Pons (tissue), 1 donor: ENCODE results near the gene GNG10.
"Not testable (repeated sequence)": the region's sequence is repeated elsewhere in the genome, so short reads cannot be mapped to it uniquely, and the experiment has no call there.

Source experiments
- DNase-seq: peaks from one replicate; pipeline ENCODE4 v3.0.0-alpha.2; 2016; ENCODE audit warnings: low spot score

Gene GNG10

DNA sequence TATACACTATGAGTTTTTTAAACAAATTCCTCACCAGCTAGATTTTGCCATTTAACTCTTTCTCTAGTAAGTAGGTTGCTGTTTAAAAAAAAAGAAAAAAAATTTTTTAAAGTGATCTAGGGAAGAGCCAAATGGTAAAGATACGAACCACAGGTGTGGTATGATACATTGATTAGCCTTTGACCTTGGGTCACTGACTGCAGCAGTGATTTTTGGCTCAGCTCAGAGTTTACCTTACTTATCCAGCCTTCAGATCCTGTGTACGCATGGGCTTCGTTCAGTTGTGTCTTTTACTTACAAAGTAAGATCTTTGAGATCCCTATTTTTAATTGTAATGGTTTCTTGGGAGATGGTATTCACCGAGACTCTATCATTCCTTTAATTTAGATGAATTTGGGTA is 12.4 kb upstream of the GNG10 start:
- DNase-seq: no peak

DNA sequence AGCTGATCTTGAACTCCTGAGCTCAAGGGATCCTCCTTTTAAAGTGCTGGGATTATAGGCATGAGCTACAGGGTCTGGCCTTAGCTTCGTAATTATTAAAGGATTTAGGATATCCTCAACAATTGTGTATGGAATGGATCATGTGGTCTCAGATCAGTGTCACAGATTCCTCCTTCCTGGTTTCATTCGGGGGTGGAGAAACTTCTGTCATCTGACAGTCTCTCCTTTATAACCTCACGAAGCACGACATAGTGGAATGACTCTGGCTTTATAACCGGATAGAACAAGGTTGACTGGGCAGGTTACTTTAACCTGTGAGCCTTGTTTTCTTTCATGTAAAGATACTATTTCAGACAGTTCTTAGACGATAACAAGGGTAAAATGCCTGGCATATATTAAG is 4.4 kb upstream of the GNG10 start:
- no peak for DNase-seq

DNA sequence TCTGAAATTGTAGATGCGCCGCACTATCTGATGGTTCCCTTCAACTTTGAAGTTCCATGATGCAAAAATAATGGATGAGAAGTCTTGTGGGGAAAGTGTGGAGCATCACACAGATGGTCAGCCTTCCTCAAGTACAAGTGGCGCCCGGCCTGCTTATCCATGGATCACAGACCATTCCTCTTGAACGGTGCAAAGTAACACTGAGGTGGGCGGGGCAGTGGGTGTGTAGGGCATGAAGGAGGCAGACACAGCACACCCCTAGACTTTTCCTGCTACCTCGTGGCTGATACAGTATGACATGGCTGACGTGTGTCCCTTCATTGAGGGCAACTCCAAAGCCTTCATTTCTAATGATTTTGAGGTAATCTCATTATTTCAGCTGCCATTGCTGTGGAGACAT is 2.5 kb upstream of the GNG10 start:
- no peak for DNase-seq

DNA sequence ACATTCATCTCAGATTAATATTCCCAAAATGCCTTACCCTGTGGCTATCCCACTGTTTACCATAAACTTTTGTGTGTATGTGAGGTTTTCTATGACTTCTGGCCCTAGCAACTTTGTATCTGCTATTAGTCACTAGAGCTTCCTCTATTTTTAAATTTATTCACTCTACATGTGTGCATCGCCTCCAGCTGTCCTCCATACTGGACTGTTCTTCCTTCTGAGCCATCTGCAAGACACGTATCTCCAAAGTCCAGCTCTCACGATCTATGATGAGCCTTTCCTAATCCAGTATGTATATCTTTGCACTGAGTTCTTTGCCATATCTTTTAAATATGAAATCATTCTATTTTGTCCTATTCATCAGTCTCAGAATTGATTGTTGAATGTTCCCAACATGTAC is 1.7 kb upstream of the GNG10 start:
- DNase-seq: no peak

- DNase-seq: peak; percentile 35
These were observed 557 bp downstream of the GNG10 start for GRCh38 chr9:111661802-111662521.

DNA sequence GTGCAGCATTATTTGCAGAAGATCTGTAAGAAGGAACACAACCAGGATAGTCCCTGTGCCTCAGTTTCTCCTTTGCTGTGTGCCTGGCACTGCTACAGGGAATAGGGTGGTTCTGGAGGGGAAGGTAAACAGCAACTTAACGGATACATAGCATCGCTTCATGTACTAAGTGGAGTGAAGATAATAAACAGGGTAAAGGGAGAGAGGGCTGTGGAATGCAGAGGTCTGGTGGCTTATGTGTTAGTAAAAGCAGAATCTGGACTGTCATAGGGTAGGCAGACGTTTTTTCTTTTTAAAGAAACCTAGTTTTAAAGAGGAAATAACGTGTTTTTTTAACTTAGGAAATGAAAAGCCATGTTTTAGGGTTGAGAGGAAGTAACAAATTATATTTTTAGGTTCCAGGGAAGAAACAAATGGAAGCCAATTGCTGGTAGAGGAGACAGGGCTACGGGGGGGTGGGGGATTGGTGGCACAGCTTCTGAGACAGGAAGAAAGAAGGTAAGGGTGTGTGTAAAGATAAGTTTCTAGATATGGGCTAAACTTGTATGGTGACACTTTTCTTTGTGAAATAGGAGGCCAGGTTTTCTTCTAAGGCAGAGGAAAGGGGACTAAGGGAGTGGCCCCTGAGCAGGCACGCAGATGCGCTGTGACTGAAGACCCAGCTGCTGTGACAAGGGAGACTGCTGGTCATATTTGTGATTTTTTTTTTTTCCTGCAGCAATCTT is 1.3 kb downstream of the GNG10 start:
- no peak for DNase-seq

DNA sequence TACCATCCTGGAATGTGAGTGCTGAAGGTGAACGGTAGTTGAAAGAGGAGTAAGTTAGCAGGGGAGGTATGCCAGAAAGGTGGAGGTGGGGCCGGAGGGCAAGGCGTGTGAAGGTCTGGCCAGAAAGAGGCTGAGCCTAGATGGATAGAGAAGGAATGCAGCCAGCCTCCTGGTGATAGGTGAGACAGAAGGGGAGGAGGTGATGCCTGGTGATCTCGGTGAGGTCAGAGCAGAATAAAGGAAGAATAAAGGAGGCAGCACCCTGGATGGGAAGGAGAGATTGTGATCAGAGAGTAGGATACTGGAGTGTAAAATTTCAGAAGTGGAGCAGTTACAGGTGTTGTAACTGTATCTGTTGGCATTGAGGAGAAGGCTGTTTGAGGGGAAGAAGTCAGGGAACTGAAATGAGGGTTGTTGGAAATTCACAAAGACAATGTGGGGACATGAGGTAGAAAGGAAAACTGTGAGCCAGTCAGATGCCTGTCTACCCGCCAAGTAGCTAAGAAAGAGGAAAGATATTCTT is 2.0 kb downstream of the GNG10 start:
- no peak for DNase-seq

DNA sequence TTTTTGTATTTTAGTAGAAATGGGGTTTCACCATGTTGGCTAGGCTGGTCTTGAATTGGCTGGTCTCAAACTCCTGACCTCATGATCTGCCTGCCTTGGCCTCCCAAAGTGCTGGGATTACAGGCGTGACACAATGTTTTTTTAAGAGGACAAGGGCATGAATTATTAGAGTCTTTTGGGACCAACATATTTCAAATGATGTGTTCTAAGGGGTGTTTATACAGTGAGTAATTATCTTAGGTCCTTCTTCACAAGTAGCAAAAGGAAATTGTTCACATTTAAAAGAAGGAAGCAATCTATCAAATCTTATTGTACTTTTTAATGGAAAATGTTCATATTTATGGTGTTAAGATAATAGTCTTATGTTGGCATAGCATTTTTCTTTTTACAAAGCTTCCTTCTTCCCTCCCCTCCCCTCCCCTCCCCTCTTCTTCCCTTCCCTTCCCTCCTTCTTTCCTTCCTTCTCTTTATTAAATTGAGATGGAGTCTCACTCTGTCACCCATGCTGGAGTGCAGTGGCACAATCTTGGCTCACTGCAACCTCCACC is 6.7 kb downstream of the GNG10 start:
- no peak for DNase-seq

DNA sequence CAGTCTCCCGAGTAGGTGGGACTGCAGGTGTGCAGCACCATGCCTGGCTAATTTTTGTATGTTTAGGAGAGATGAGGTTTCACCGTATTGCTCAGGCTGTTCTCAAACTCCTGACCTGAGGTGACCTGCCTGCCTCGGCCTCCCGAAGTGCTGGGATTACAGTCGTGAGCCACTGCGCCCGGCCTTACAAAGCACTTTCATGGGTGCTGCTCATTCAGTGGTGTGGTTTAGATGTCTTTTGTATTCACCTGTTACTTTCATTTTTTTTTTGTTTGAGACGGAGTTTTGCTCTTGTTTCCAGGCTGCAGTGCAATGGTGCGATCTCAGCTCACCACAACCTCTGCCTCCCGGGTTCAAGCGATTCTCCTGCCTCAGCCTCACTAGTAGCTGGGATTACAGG is 7.2 kb downstream of the GNG10 start:
- not testable (repeated sequence) for DNase-seq

GRCh38 chr9:111674319-111674718 is 12.9 kb downstream of the GNG10 start:
- DNase-seq: no peak

DNA sequence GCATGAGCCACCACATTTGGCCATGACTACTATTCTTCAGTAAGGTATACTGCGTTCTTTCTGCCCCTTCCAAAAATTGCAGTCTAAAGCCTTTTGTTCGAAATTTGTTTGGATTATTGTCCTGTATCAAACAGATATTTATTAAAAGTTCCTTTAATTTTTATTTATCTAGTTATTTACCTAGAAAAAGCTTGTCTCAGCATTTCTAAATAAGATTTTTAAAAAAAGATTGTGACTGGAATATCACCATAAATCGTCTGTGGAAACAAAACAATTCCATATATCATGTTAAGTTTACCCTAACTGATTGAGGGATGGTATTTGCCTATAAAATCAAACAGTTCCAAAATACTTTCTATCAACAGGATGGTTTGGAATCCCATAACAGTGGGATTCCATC is 14.7 kb downstream of the GNG10 start:
- no peak for DNase-seq

DNA sequence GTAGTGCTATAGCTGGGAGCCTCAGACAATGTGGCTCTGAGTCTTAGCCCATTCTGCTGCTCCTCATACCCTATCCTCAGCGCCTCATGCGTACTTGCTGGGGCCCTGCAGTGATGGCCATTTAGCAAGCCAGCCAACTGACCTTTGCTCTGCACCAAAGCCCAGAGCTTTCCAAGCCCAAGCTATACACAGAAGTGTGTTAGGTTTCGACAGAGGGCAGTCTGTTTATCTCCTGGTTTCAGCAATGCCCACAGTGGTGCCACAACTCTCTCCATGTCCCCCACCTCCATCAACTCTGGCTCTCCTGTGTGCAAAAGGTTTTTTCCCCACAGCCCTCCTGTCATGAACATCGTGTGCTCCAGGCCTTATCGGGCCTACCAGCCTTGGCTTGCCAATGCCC is 16.9 kb downstream of the GNG10 start:
- DNase-seq: no peak

DNA sequence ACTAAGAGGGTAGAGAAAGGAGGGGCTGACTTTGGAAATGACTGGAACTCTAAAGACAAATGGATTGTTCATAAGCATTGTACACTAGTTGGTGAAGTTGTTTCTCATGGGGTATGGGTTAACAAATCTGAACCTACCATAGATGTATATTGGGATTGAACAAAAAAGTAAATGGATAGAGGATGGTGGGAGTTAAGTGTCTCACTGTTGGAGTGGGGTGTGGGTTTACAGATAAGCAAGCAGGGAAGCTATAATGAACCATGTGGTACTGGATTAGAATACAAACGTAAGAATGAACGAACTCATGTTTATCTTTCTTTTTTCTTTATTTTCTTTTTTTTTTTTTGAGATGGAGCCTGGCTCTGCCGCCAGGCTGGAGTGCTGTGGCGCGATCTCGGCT is 17.8 kb downstream of the GNG10 start:
- DNase-seq: no peak

GRCh38 chr9:111683392-111683791 is 22.0 kb downstream of the GNG10 start:
- DNase-seq: no peak

DNA sequence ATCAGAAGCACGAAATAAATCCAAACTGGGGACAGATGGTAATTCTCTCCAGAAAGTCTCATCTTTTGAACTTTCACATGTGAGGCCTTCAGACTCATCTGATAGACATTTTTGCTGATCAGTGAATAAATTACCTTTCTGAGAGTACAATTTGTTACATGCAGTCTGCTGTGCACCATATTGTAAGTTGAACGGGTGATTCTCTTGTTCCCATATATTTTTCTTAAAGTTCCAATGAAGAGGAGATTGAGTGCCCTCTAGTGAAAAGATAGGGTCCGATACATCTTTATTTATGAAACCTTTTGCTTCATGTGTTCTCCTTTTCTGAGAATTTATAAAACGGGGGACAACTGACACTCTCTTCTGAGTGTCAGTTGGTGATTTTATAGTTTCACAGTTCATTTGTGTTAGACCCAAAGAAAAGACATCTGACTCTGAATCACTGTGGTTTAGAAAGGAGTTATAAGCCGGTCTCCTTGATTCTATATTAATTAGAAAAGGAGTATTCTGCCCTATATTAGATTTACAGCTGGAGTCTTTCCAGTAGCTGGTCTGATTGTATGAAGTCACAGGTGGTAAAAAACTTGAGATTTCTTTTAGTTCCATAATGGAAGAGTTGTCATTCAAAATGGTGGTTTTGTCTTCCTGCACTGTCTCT is 30.4 kb downstream of the GNG10 start:
- DNase-seq: peak; percentile 50

DNA sequence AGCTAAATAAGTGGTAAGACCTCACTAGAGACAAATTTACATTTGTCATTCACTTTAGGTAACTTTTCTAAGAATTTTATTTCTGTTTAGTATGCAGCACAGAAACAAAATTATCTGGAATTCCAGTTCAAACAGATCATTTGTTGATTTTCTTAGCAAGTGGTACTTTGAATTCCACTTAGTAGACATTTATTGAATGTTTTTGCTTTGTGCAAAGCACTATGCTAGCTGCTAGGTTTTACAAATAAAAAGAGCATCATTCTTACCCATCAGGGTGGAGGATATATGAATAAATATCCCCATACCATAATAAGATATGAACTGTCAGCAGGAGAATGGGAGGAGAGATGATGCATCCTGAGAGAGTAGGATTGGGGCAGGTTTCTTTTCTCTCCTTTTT is 35.4 kb downstream of the GNG10 start:
- DNase-seq: no peak

DNA sequence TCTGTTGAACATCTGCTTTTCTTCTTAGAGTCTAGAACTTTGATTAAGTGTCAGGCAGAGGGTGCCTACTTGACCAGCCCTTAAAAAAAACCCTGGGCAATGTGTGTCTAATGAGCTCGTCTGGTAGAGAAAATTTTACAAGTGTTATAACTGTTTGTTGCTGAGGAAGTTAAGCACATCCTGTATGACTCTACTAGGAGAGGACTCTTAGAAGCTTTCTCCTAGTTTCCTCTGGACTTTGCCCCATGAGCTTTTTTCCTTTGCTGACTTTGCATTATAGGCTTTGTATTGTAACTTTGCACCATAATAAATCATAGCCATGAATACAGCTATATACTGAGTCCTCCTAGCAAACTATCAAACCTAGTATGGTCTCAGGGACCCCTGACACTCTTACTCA is 39.4 kb downstream of the GNG10 start:
- DNase-seq: no peak

DNA sequence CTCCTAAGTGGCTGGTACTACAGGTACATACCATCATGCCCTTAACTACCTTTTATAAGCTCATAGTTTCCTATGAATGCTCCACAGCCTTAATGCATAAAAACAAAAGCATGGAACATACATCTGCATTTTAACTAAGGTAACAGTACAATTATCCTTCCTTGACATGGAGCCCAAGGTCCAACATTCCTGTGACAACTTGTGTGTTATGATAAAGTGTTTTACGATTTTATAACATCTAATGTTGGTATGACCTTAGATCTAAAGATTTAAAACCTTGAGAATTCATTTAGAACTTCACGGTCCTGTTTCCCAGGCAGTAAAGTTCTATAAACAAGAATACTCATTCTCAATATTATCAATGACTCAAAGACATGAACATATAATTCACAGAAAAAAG is 43.1 kb downstream of the GNG10 start:
- DNase-seq: no peak

GRCh38 chr9:111711548-111711947 is 50.1 kb downstream of the GNG10 start:
- no peak for DNase-seq

GRCh38 chr9:111712369-111712768 is 51.0 kb downstream of the GNG10 start:
- DNase-seq: no peak

DNA sequence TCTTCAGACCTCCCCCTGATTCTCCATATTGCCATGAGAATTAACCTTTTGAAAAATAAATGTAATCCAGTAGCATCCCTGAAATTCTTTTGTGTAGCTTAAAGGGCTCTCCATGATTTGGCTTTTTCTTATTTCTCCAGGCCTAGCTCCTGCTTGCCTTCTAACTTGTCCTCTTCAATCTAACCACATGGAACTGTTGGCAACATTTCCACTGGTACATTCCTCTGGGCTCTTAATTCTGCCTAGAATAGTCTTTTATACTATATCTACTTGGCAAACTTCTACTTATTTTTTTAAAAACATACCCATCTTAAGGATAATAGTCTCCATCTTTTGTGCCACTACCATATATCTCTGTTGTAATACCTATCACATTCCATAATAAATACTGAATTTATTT is 54.1 kb downstream of the GNG10 start:
- no peak for DNase-seq

DNA sequence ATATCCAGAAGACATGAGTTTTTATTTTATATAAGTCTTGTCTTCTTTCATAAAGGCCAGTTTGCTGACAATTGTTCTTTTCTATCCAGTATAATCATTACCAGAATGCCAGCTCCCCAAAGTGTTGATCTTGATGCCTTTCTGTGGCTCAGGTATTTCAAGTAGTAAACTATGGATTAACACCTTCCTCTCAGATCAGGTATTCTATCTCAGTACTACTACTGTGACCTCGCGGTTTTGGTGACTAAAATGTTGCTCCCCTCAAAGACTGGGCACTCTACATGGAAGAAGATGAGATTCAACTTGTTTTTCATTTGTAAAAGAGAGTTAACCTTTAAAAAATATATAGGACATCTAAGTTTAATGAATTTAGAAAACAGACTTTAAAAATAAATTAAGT is 58.1 kb downstream of the GNG10 start:
- no peak for DNase-seq
